ENCODE data around the gene RAB40A.

The RAB40A gene

DNA sequence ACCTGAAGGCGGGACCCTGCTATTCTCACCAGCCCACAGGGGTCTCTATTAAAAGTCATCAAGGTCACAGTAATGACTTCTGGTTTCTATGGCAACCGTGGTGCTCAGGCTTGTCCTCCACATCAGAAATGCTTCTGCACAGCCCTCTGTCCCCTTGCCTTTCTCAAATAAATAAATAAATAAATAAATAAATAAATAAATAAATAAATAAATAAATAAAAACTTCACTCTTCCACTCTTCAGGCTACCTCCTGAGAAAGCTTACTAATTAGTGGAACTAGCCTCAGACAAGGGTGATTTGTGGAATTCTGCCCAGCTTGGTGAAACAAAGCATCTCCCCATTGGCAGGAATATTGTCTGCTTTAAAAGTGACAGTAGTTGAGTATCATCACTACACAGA lies 5.5 kb upstream of the RAB40A start:
- no peaks in the 10 kb centered on the region for H3K9me3 ChIP-seq (ENCODE audit: control insufficient read depth, low read length)
- H3K4me3 ChIP-seq (ENCODE audit: extremely low read depth, insufficient read depth, low read length, poor library complexity, severe bottlenecking): no peak overlapping the region
- H3K36me3 ChIP-seq (ENCODE audit: control insufficient read depth, insufficient read depth, low read length): no peaks in the 10 kb centered on the region
- H3K4me1 ChIP-seq (ENCODE audit: control insufficient read depth, insufficient read depth, low read length, poor library complexity, severe bottlenecking): no peaks in the 10 kb centered on the region
- WGBS, 2 experiments (ENCODE audit: insufficient coverage in 2 of 2): 80% methylated on average over 1 of the region's 2 CpGs; no CpG with 5 or more reads in 1 of the 2 experiments
- no peak overlapping the region for H3K27ac ChIP-seq (ENCODE audit: low read depth, low read length, severe bottlenecking)

DNA sequence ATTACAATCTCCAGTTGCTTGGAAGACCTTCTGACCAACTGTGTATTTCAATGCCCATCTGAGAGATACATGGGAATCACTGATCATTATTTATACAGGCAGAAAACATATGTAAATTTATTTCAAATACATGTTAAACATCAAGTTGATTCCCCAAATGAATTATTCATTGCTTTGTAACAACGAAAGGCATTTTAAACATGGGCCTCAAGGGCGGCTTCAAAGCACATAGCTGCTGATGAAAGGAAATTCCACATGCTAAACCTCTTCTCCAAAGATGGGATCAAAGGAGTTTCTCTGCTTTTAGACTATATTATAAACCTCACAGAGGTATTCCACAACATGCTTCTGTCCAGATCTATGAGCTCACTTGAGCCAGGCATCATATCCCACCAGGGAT lies 4.3 kb upstream of the RAB40A start:
- Histone ChIP-seq H3K4me3 (ENCODE audit: extremely low read depth, insufficient read depth, low read length, poor library complexity, severe bottlenecking) (no peak overlapping the region), H3K9me3 (ENCODE audit: control insufficient read depth, low read length) (no peaks in the 10 kb centered on the region), H3K27ac (ENCODE audit: low read depth, low read length, severe bottlenecking) (no peak overlapping the region), H3K36me3 (ENCODE audit: control insufficient read depth, insufficient read depth, low read length) (no peaks in the 10 kb centered on the region), H3K4me1 (ENCODE audit: control insufficient read depth, insufficient read depth, low read length, poor library complexity, severe bottlenecking) (no peaks in the 10 kb centered on the region)
- WGBS, 2 experiments (ENCODE audit: insufficient coverage in 2 of 2): 70% methylated on average over 2 of the region's 2 CpGs; no CpG with 5 or more reads in 1 of the 2 experiments

DNA sequence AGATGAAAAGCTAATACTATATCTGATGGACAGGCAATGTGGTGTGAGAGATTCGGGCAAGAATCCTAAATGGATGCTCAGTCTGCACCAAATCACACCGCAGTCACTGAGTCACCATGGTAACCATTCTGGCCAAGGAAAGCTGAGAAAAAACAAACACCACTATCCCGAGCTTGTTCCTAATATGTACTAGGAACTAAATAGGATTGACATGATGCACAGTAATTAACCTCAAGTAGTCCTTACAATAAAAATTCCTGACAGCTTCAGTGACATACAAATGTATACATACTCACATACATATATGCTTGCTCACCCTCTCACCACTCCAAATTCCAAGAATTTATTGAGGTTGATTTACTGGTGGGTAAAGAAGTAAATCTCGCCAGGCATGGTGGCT lies 1.1 kb upstream of the RAB40A start:
- no CpG with 5 or more reads among the region's 4 CpGs for WGBS, 2 experiments (ENCODE audit: insufficient coverage in 2 of 2)
- Histone ChIP-seq H3K4me3 (ENCODE audit: extremely low read depth, insufficient read depth, low read length, poor library complexity, severe bottlenecking) (no peak overlapping the region), H3K9me3 (ENCODE audit: control insufficient read depth, low read length) (no peaks in the 10 kb centered on the region), H3K36me3 (ENCODE audit: control insufficient read depth, insufficient read depth, low read length) (no peaks in the 10 kb centered on the region), H3K27ac (ENCODE audit: low read depth, low read length, severe bottlenecking) (no peak overlapping the region), H3K4me1 (ENCODE audit: control insufficient read depth, insufficient read depth, low read length, poor library complexity, severe bottlenecking) (no peaks in the 10 kb centered on the region)

DNA sequence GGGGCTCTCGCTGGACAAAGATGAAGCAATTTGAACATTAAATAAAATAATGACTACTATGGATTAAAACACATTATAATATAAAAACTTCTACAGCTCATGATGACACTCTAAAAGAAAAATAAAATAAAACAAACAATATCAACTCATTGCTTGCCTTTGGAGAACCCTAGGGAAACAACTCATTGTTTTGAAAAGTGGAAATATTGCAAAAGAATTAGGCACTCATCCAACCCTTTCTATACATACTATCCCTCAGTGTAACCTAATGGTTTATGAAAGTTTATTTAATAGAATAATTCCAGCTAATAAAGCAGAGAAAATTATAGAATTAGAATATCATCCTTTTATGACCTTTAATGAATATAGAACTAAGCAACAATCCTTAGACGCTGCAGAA lies 718 bp downstream of the RAB40A start:
- H3K4me1 ChIP-seq (ENCODE audit: control insufficient read depth, insufficient read depth, low read length, poor library complexity, severe bottlenecking): no peaks in the 10 kb centered on the region
- H3K36me3 ChIP-seq (ENCODE audit: control insufficient read depth, insufficient read depth, low read length): no peaks in the 10 kb centered on the region
- WGBS, 2 experiments (ENCODE audit: insufficient coverage in 2 of 2): no CpG with 5 or more reads among the region's 2 CpGs
- H3K27ac ChIP-seq (ENCODE audit: low read depth, low read length, severe bottlenecking): no peak overlapping the region
- H3K4me3 ChIP-seq (ENCODE audit: extremely low read depth, insufficient read depth, low read length, poor library complexity, severe bottlenecking): no peak overlapping the region
- H3K9me3 ChIP-seq (ENCODE audit: control insufficient read depth, low read length): no peaks in the 10 kb centered on the region

DNA sequence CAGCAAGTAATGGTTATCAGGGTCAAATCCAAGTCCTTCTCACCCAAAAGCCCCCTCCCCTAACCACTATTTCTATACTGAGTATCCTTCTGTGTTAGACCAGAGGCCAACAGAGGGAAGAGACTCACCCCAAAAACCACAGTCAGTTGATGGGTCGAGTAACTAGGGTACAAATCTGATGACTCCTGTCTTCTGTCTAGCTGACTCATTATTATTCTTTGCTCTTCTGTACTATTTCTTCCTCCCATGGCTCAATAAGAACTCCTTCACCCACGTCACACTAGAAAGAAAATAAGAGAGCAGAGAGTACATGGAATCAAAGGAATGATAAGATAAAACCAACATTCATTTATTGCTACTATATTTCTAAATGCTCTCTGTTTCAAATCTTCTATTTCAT lies 2.0 kb downstream of the RAB40A start:
- WGBS, 2 experiments (ENCODE audit: insufficient coverage in 2 of 2): no CpG with 5 or more reads among the region's 2 CpGs
- Histone ChIP-seq H3K4me1 (ENCODE audit: control insufficient read depth, insufficient read depth, low read length, poor library complexity, severe bottlenecking) (no peaks in the 10 kb centered on the region), H3K27ac (ENCODE audit: low read depth, low read length, severe bottlenecking) (no peak overlapping the region), H3K36me3 (ENCODE audit: control insufficient read depth, insufficient read depth, low read length) (no peaks in the 10 kb centered on the region), H3K9me3 (ENCODE audit: control insufficient read depth, low read length) (no peaks in the 10 kb centered on the region), H3K4me3 (ENCODE audit: extremely low read depth, insufficient read depth, low read length, poor library complexity, severe bottlenecking) (no peak overlapping the region)

DNA sequence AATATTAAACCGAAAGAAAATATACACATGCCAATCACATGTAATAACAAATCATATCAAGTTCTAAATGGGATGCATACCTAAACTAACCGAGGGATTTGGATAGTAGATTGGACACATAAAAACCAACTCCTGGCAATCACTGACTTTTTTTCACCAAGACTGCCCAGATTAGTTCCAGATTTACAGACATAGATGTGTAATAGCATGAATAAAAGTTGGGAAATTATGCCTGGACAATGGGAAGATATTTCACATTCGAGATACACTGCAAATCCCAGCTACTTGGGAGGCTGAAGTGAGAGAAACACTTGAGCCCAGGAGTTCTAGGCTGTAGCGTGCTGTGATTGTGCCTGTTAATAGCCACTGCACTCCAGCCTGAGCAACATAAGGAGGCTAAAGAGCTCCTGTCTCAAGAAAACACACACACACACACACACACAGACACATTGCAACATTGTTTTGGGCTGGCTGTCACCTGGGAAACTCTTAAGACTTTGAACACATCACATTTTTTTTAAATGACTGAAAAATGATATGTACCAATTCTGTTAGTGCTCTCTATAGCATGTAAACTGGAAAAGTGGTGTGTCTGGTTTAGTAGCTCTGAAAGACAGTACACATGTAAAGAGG lies 5.7 kb downstream of the RAB40A start:
- Histone ChIP-seq H3K27ac (ENCODE audit: low read depth, low read length, severe bottlenecking) (no peak overlapping the region), H3K9me3 (ENCODE audit: control insufficient read depth, low read length) (no peaks in the 10 kb centered on the region), H3K4me3 (ENCODE audit: extremely low read depth, insufficient read depth, low read length, poor library complexity, severe bottlenecking) (no peak overlapping the region), H3K4me1 (ENCODE audit: control insufficient read depth, insufficient read depth, low read length, poor library complexity, severe bottlenecking) (no peaks in the 10 kb centered on the region), H3K36me3 (ENCODE audit: control insufficient read depth, insufficient read depth, low read length) (no peaks in the 10 kb centered on the region)
- WGBS, 2 experiments (ENCODE audit: insufficient coverage in 2 of 2): 0 to 86% methylated on average over 1 of the region's 4 CpGs

DNA sequence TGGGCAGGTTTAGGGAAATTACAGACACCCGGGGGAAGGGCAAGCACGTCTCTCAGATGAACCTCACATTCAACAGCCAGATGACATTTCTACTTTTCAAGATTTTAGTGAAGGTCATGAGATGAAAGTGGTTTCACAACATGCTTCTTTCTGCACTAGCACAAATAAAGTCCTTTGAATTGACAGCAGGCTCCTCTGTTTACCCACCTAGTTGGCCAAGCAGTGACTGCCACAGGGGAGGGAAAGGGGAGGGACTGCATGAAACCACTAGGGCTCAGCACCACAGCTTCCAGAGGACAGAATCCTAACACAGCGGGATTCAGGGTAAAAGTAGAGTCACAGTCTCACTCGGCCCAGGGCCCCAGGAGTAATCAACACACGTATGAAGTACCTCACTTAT lies 6.2 kb downstream of the RAB40A start:
- Histone ChIP-seq H3K4me3 (ENCODE audit: extremely low read depth, insufficient read depth, low read length, poor library complexity, severe bottlenecking) (no peak overlapping the region), H3K27ac (ENCODE audit: low read depth, low read length, severe bottlenecking) (no peak overlapping the region), H3K36me3 (ENCODE audit: control insufficient read depth, insufficient read depth, low read length) (no peaks in the 10 kb centered on the region), H3K9me3 (ENCODE audit: control insufficient read depth, low read length) (no peaks in the 10 kb centered on the region), H3K4me1 (ENCODE audit: control insufficient read depth, insufficient read depth, low read length, poor library complexity, severe bottlenecking) (no peaks in the 10 kb centered on the region)
- 40% methylated on average over 2 of the region's 5 CpGs; no CpG with 5 or more reads in 1 of the 2 experiments for WGBS, 2 experiments (ENCODE audit: insufficient coverage in 2 of 2)

DNA sequence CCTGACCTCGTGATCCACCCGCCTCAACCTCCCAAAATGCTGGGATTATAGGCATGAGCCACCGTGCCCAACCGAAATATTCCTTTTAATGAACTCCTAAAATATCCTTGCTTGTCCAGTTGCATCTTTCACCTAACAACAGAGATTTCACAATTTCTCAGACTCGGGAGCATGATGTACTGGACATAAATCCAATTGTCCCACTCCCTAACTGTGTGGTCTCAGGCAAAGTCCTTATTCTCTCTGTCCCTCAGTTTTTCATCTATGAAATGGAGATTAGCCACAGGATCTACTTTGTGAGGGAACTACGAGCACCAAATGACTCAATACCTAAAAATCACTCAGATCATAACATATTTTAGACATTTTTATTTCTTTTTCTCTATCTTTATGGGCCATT lies 9.3 kb downstream of the RAB40A start:
- 76 to 100% methylated on average over 3 of the region's 6 CpGs for WGBS, 2 experiments (ENCODE audit: insufficient coverage in 2 of 2)

DNA sequence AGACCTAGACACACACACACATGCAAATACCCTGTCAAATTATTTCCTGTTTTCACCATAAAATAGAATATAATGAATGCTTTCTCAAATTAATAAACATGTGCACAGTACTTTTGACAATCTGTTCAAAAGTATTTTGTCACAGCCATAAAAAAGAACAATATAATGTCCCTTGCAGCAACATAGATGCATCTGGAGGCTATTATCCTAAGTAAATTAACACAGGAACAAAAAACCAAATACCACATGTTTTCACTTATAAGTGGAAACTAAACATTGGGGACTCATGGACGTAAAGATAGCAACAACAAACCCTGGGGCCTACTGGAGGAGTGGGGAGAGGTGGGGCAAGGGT lies 15.5 kb downstream of the RAB40A start:
- Histone ChIP-seq H3K4me3 (ENCODE audit: extremely low read depth, insufficient read depth, low read length, poor library complexity, severe bottlenecking) (no peak overlapping the region), H3K9me3 (ENCODE audit: control insufficient read depth, low read length) (no peaks in the 10 kb centered on the region)
- whole genome bisulfite sequencing, 2 experiments (ENCODE audit: insufficient coverage in 2 of 2): no CpG with 5 or more reads among the region's 1 CpG

More for the DNA sequence above, 9.3 kb downstream of the RAB40A start:
- Histone ChIP-seq H3K27ac (ENCODE audit: low read depth, low read length, severe bottlenecking) (no peak overlapping the region), H3K4me1 (ENCODE audit: control insufficient read depth, insufficient read depth, low read length, poor library complexity, severe bottlenecking) (no peaks in the 10 kb centered on the region), H3K9me3 (ENCODE audit: control insufficient read depth, low read length) (no peaks in the 10 kb centered on the region), H3K4me3 (ENCODE audit: extremely low read depth, insufficient read depth, low read length, poor library complexity, severe bottlenecking) (no peak overlapping the region), H3K36me3 (ENCODE audit: control insufficient read depth, insufficient read depth, low read length) (no peaks in the 10 kb centered on the region)

DNA sequence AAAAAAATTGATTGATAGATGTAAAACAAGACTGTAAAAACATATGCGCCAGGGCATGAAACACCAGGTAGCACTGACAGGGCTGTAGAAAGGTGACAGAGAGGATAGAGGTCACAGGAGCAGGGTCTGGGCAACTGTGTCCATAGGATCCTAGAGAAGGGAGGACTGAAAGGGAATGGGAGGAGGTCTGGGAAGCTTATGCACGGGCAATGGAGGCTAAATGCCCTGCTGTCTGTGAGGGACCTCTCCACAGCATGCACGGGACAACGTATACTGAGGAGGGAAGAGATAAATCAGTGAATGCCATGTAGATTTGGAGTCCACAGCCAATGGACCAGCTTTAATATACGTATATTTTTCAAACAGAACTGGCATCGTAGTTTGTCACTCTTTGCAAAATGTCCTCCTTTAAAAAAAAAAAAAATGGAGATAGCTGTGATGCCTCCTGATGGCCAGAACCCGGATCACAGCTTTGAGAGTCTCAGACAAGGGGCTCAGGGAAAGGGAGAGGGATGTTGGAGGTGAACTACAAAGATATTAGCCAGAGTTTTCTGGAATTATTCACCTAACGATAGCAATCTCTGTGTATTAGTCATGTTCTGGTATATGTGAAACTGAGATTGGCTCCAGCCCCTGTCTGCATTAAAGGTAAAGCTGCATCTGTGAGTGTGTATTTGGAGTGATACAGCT lies 16.0 kb downstream of the RAB40A start:
- WGBS, 2 experiments (ENCODE audit: insufficient coverage in 2 of 2): 40 to 100% methylated on average over 1 of the region's 8 CpGs

More for the DNA sequence above, 15.5 kb downstream of the RAB40A start:
- Histone ChIP-seq H3K36me3 (ENCODE audit: control insufficient read depth, insufficient read depth, low read length) (no peaks in the 10 kb centered on the region), H3K4me1 (ENCODE audit: control insufficient read depth, insufficient read depth, low read length, poor library complexity, severe bottlenecking) (no peaks in the 10 kb centered on the region), H3K27ac (ENCODE audit: low read depth, low read length, severe bottlenecking) (no peak overlapping the region)

DNA sequence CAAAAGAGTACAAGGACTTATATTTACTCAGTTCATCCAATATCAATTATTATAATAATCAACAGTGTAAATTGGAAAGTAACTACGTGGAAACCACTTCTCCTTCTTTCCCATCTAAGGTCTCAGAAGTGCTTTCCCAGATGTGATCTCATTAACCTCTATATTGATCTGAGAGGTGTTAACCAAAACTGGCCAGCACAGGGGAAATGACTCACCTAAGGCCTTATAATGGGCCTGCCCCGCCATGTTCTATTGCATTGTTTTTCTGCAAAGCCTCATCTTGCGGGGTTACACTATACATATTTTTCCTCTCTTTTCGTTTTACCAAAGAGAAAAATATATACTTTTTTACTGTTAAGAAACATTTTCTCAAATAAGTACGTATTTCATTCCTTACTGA lies 20.5 kb downstream of the RAB40A start:
- Histone ChIP-seq H3K4me1 (ENCODE audit: control insufficient read depth, insufficient read depth, low read length, poor library complexity, severe bottlenecking) (no peaks in the 10 kb centered on the region), H3K9me3 (ENCODE audit: control insufficient read depth, low read length) (no peaks in the 10 kb centered on the region), H3K36me3 (ENCODE audit: control insufficient read depth, insufficient read depth, low read length) (no peaks in the 10 kb centered on the region), H3K4me3 (ENCODE audit: extremely low read depth, insufficient read depth, low read length, poor library complexity, severe bottlenecking) (no peak overlapping the region), H3K27ac (ENCODE audit: low read depth, low read length, severe bottlenecking) (no peak overlapping the region)
- WGBS, 2 experiments (ENCODE audit: insufficient coverage in 2 of 2): no CpG with 5 or more reads among the region's 5 CpGs

More for the DNA sequence above, 16.0 kb downstream of the RAB40A start:
- H3K27ac ChIP-seq (ENCODE audit: low read depth, low read length, severe bottlenecking): no peak overlapping the region
- no peaks in the 10 kb centered on the region for H3K36me3 ChIP-seq (ENCODE audit: control insufficient read depth, insufficient read depth, low read length)
- no peak overlapping the region for H3K4me3 ChIP-seq (ENCODE audit: extremely low read depth, insufficient read depth, low read length, poor library complexity, severe bottlenecking)
- no peaks in the 10 kb centered on the region for H3K9me3 ChIP-seq (ENCODE audit: control insufficient read depth, low read length)
- H3K4me1 ChIP-seq (ENCODE audit: control insufficient read depth, insufficient read depth, low read length, poor library complexity, severe bottlenecking): no peaks in the 10 kb centered on the region
